GM19438 (cell line): ENCODE measurements around the gene RBPJ.
"Not testable (repeated sequence)": the region's sequence is repeated elsewhere in the genome, so short reads cannot be mapped to it uniquely, and the experiment has no call there.

Experiments
- ATAC-seq: cut with Tn5 transposase; IDR thresholded peaks from one replicate; pipeline ENCODE4 v1.9.1; 2021; ENCODE audit warnings: low read depth; ENCODE audit not compliant: unreplicated experiment

Gene RBPJ

DNA sequence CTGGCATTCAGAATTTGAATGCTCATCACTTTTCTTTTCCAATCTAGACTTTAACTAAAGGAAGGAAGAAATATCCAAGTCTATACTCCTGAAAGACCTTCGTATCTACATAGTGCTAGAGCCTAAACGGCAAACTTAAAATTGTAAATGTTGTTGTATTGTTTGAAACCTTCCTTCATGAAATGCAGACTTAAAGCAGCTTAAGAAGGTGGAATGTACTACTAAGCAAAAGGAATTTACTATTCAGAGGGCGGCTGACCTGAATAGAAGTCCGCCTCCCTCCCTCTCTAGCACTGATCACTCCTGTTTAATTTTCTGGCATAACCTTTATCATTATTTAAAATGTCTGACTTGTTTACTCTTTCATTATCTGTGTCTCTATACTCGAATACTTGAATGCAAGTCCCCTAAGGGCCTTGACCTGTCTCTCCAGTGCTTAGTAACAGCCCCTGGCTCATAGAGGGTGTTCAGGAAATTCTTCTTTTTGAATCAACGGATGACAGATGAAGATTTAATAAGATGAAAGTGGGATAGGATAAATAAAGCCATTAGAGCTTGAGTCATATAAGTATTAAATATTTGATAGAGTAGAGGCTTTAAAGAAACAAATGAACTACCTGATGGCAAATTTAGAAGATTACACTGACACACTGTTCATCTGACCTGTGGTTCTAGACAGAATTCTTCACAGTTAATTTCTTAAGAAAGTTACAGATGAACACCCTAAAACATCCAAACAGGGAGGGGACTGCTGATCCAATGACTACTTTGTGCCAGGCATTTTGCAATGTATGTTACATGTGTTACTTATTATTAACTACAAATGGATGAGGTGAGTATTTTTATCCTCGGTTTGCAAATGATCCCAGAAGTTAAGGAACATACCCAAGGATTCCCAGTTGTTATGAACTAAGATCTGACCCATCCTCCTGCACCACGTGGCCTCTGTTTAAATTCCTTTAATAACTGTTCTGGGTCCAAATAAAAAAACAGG is 20.2 kb upstream of the RBPJ start:
- no peak for ATAC-seq

DNA sequence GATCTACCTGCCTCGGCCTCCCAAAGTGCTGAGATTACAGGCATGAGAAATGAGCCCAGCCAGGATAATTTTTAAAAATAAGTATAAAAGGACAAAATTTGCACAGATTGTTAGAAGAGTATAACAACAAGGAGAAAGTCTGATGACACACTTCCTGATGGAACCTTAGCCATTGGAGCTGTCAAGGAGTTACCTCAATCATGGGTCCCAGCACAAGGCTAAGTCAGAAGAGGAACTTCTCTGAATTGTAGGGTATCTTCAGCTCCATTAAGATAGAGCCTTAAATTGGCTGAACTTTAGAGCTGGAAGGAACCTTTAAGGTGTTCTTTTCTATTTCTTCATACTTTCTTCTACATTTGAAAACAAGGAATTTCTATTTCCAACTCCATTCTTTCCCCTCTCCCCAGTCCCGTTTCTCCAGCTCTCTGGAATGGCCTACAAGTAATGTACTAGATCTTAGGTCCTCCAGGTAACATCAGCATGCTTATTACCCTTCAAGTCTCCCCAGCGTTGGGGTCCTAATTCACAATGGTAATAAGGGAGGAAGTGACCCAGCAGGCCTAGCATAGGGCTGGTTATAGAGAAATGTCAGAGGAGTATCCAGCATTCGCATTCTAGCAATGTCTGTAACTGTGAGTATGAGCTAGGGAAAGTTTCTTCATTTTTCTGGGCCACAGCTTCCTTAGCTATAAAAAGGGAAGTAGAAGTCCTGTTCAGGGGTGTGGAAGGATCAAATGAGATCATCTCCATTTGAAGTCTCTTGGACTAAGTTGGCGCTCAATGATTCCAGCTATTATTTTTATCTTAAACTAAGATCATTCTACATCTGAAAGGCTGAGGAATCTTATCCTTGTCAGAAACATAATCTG is 18.5 kb upstream of the RBPJ start:
- no peak for ATAC-seq

GRCh38 chr4:26303008-26303407 is 17.8 kb upstream of the RBPJ start:
- ATAC-seq, result no peak

GRCh38 chr4:26307037-26307800 is 13.6 kb upstream of the RBPJ start:
- ATAC-seq, result no peak

DNA sequence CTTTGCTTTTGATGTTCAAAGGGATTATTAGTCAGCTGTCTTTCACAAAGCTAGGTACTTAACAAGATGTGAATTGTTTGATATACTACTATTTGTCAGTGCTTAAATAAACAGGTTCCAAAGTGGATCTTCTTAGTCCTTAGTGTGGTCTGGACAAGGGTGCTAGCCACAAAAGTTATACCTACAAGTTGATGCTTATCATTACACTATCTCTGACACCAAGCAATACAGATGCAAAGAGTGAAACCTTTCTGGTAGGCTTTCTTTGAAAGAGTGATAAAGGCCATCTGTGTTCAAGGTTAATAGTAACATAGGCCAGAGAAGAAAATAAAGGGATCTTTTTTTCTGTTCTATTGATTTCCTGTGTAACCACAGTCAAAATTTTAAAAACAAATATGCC is 12.2 kb upstream of the RBPJ start:
- no peak for ATAC-seq

GRCh38 chr4:26310264-26310663 is 10.6 kb upstream of the RBPJ start:
- no peak for ATAC-seq

GRCh38 chr4:26311633-26312032 is 9.2 kb upstream of the RBPJ start:
- ATAC-seq, result no peak

DNA sequence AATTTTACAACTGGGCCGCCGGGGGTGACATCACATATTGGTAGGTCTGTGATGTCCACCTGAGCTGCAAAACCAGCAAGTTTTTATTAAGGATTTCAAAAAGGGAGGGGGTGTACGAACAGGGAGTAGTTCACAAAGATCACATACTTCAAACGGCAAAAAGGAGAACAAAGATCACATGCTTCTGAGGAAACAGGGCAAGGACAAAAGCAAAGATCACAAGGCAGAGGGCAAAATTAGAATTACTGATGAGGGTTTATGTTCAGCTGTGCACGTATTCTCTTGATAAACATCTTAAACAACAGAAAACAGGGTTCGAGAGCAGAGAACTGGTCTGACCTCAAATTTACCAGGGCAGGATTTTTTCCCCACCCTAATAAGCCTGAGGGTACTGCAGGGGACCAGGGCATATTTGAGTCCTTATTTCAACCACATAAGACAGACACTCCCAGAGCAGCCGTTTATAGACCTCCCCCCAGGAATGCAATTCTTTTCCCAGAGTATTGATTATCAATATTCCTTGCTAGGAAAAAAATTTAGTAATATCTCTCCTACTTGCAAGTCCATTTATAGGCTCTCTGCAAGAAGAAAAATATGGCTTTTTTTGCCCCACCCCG is 5.4 kb upstream of the RBPJ start:
- ATAC-seq, result not testable (repeated sequence)

GRCh38 chr4:26317766-26318165 is 3.0 kb upstream of the RBPJ start:
- no peak for ATAC-seq

- ATAC-seq, result peak; percentile 72
Observed at GRCh38 chr4:26319467-26319948, 1.3 kb upstream of the RBPJ start.

- peak; percentile 11 for ATAC-seq
Observed at GRCh38 chr4:26319949-26320537, 771 bp upstream of the RBPJ start.

DNA sequence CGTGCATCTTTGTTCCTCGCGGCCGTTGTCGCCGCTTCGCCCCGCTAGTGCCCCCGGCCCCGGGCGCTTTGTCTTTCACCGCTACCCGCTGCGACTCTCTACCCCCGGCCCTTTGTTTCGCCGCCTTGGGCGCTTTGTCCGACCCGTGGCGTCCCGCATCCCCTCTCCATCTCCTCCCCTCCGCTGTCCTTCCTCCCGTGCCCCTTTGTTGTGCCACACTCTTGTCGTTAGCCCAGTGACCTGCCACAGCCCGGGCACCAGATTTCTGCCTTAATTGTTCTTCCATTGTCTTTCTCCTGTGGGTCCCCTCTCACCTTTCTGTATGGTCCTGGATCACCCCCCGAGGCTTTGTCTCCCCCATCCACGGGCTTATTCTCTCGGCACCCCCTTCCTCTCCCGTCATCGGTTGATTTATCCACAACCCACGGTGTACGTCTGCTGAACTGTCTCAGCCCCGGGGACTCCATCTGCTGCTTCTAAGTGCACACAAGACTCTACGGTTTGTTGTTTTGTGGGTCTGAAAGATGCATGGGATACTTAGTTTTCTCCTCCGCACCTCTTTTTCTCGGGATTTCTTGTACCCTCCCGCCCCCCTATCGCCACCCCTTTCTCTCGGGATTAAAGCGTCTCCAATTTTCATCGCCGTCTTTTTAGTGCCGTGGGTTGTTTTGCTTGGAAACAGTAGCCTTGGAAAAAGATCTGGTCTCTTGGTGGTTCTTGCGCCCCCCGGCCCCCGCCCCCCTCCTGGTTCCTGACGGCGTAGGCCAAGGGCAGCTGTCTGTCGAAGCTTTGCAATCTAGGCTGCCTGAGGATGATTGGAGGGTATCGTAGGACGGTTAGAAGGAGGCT is 783 bp downstream of the RBPJ start:
- ATAC-seq, result no peak

DNA sequence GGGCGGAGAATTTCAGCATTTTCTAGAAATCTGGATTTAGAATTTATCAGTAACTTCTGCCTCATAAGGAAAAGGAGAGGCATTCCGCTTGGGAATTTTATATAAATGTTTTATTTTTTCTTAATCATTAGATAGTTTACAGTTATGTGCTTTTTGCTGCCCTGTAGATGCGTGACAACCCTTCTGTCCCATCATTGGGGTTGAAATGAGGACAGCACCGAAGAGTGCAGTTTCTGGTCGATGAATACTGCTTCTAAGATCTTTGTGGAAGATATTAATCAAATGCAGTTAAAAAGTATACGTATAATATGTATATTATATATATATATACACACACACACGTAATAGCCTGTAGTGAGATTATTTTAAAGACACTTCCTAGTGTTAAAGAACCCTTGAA is 1.5 kb downstream of the RBPJ start:
- ATAC-seq, result no peak

- no peak for ATAC-seq
Observed at GRCh38 chr4:26323821-26324220, 3.0 kb downstream of the RBPJ start.

DNA sequence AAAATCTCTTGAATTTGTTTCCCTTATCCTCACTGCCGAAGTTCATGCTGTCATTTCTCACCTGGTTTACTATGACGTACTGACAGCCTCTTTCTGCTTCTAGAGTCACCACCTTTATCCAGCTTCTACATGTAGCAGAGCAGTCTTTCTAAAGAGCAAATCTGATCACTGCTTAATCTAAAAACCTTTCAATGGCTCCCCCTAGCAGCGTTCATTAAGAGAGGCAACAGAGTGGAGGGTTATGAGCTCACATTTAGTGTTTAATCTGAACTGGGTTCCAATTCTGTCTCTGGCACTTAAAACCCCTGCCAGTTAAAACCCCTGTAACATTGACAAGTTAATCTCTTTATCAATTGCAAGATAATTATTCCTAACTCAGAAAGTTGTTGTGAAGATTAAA is 4.4 kb downstream of the RBPJ start:
- no peak for ATAC-seq

DNA sequence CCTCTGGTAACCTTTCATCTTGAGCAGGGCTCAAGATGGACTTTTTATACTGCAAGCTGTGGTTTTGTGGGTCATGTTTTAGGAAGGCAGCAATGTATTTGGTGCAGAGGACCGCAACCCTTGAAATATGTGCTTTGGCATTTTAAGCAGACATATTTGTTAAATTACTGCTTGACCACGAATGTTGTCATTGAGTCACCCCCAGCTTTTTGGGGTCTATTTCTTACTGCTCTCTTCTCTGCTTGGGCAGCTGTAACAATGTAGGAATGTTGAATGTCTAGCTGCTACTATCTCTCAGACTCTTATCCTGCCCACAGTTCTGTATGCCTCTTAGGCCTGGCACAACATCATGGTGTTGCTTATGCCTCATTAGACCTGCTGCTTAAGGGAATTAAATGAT is 6.0 kb downstream of the RBPJ start:
- ATAC-seq, result no peak

DNA sequence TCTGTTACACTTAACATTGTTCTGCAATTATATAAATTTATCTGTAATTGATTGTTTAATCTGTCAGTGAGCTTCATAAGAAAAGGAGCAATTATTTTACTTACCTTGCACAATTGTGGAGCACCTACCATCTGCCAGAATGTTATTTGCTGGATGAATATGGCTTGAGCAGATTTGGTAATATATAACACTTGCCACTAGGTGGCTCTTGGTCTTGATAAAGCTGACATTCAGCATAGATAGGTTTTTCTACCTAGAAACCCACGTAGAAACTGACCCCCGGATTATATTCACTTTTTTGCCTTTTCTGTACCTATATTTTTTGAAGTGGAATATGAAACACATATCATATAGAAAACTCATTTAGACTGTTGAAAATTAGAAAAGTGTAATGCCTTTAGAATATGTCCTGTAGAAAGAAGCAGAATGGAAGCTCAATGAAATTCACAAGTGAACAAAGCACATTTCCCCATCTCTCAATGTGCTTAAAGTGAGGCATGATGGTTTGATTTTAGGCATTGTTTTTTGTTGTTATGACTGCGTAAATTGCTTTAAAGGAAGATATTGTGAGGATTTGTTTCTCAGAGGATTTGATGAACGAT is 9.5 kb downstream of the RBPJ start:
- no peak for ATAC-seq

GRCh38 chr4:26330946-26331345 is 10.1 kb downstream of the RBPJ start:
- ATAC-seq, result no peak
